GM21526 (cell line): ENCODE measurements around the gene COL6A6.
"Not testable (repeated sequence)": the region's sequence is repeated elsewhere in the genome, so short reads cannot be mapped to it uniquely, and the experiment has no call there.

Source experiments
- ATAC-seq: cut with Tn5 transposase; IDR thresholded peaks from one replicate; pipeline ENCODE4 v1.9.1; 2021; ENCODE audit warnings: moderate library complexity; ENCODE audit not compliant: unreplicated experiment, low FRiP score

COL6A6 gene

GRCh38 chr3:130533247-130533646 lies 16.3 kb downstream of the COL6A6 start:
- no peak for ATAC-seq

- ATAC-seq = no peak
These were observed 20.8 kb downstream of the COL6A6 start for GRCh38 chr3:130537673-130538304.

GRCh38 chr3:130539005-130539404 lies 22.0 kb downstream of the COL6A6 start:
- ATAC-seq = no peak

- no peak for ATAC-seq
These were observed 26.3 kb downstream of the COL6A6 start for GRCh38 chr3:130543322-130543721.

GRCh38 chr3:130546920-130547679 lies 30.1 kb downstream of the COL6A6 start:
- ATAC-seq = no peak

- not testable (repeated sequence) for ATAC-seq
These were observed 30.7 kb downstream of the COL6A6 start for GRCh38 chr3:130547680-130548065.

- no peak for ATAC-seq
These were observed 31.4 kb downstream of the COL6A6 start for GRCh38 chr3:130548356-130548755.

- no peak for ATAC-seq
These were observed 40.5 kb downstream of the COL6A6 start for GRCh38 chr3:130557336-130558035.

GRCh38 chr3:130558366-130558765 lies 41.4 kb downstream of the COL6A6 start:
- ATAC-seq = no peak

- ATAC-seq = no peak
These were observed 48.2 kb downstream of the COL6A6 start for GRCh38 chr3:130565224-130565623.
